WERI-Rb-1 (cell line): ENCODE results near the gene MEGF11.

ENCODE experiments used
- DNase-seq: peaks from one replicate; pipeline ENCODE4 v3.0.0-alpha.2; 2020
- H3K27ac ChIP-seq: fragments of 250-450 bp; sonication (Bioruptor Pico); 2 replicates; pipeline ENCODE4 v1.5.1; 2020; ENCODE audit warnings: mild to moderate bottlenecking, moderate library complexity
- H3K27me3 ChIP-seq: fragments of 250-450 bp; sonication (Bioruptor Pico); 2 replicates; pipeline ENCODE4 v1.5.1; 2021; ENCODE audit warnings: mild to moderate bottlenecking, low read depth, moderate library complexity; ENCODE audit not compliant: insufficient read depth, severe bottlenecking
- H3K36me3 ChIP-seq: fragments of 250-450 bp; sonication (Bioruptor Pico); 2 replicates; pipeline ENCODE4 v1.5.1; 2020; ENCODE audit warnings: mild to moderate bottlenecking, moderate library complexity
- H3K4me3 ChIP-seq: 2 replicates; pipeline ENCODE4 v1.5.1; 2011; ENCODE audit warnings: low read depth, mild to moderate bottlenecking, control low read depth, low read length
- H3K9me3 ChIP-seq: fragments of 250-450 bp; sonication (Bioruptor Pico); 2 replicates; pipeline ENCODE4 v1.5.1; 2021; ENCODE audit warnings: mild to moderate bottlenecking, moderate library complexity; ENCODE audit not compliant: severe bottlenecking
- TF ChIP-seq, protein P1 (sequence below): IDR thresholded peaks from 2 replicates; pipeline ENCODE4 v1.5.1; 2011; ENCODE audit warnings: low read depth, mild to moderate bottlenecking, control low read depth, inconsistent platforms, low read length

The MEGF11 gene

DNA sequence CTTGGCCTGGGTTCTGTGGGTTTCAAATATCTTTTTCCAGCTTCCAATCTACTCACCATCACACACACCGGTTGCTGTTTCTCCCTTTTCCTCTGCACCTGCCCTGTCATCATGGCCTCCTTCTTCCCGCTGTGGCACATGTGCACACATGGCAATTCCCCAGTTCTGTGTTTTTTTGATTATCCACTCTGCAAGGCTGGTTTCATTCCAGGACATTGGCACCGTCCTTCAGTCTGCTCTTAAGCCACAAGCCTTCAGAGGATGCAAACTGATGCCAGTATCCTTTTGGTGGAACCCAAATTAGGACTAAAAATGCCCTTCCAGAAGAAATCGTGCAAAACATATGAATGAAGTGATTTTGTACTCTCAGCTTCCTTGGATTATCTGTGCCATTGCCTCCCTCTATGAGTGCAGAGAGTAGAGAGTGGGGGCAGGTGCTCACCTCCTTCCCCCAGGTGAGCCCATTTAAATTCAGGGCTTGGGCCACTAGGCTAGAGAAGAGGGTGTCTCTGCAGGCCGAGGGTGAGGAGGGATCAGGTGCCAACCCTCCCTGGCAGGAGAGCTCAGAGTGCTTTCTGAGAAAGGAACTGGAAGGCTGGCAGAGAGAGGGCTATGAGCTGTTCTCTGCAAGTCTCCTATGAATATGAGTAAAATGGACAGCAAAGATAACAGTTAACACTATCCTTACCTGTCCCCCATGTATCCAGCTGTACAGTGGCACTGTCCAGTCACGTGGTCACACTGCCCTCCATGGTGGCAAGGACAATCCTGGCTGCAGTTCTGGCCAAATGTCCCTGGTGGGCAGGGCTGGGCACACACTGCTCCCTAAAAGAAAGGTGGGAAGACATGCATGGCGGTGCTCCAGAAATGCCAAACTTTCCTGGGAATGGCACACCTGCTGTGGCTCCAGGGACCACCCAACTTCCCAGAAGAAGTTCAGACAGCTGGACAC, 283.4 kb downstream of the MEGF11 start:
- no peak overlapping the region; the same call in 1 of the 2 replicates for H3K27ac ChIP-seq
- TF ChIP-seq, protein P1, sequence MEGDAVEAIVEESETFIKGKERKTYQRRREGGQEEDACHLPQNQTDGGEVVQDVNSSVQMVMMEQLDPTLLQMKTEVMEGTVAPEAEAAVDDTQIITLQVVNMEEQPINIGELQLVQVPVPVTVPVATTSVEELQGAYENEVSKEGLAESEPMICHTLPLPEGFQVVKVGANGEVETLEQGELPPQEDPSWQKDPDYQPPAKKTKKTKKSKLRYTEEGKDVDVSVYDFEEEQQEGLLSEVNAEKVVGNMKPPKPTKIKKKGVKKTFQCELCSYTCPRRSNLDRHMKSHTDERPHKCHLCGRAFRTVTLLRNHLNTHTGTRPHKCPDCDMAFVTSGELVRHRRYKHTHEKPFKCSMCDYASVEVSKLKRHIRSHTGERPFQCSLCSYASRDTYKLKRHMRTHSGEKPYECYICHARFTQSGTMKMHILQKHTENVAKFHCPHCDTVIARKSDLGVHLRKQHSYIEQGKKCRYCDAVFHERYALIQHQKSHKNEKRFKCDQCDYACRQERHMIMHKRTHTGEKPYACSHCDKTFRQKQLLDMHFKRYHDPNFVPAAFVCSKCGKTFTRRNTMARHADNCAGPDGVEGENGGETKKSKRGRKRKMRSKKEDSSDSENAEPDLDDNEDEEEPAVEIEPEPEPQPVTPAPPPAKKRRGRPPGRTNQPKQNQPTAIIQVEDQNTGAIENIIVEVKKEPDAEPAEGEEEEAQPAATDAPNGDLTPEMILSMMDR, result no peak
- H3K36me3 ChIP-seq, result no peaks in the 10 kb centered on the region
- no peaks in the 10 kb centered on the region for H3K27me3 ChIP-seq
- H3K4me3 ChIP-seq, result no peak overlapping the region
- DNase-seq, result no peak
- H3K9me3 ChIP-seq, result peaks cover 5% of the 10 kb centered on the region

DNA sequence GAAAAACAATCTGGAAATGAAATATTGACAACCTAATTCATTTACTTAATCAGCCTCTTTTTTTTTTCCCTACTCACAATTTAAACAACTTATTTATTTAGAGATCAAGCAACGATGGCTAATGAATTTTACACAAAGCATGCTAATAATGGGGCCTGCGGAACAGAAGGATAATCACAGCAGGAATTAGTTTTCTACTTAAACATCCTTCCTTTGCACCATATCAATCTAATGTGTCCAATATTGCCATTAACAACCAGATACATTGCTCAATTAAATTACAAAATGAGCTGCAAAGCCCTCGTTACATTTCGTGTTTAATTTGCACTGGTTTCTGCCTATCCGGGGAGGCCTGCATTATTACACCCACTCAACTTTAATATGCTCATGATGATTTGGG, 285.0 kb downstream of the MEGF11 start:
- Histone ChIP-seq H3K4me3 (no peak overlapping the region), H3K9me3 (peaks cover 5% of the 10 kb centered on the region), H3K27ac (no peak overlapping the region), H3K36me3 (no peaks in the 10 kb centered on the region), H3K27me3 (no peaks in the 10 kb centered on the region)
- no peak for DNase-seq
- TF ChIP-seq, protein P1, result no peak

DNA sequence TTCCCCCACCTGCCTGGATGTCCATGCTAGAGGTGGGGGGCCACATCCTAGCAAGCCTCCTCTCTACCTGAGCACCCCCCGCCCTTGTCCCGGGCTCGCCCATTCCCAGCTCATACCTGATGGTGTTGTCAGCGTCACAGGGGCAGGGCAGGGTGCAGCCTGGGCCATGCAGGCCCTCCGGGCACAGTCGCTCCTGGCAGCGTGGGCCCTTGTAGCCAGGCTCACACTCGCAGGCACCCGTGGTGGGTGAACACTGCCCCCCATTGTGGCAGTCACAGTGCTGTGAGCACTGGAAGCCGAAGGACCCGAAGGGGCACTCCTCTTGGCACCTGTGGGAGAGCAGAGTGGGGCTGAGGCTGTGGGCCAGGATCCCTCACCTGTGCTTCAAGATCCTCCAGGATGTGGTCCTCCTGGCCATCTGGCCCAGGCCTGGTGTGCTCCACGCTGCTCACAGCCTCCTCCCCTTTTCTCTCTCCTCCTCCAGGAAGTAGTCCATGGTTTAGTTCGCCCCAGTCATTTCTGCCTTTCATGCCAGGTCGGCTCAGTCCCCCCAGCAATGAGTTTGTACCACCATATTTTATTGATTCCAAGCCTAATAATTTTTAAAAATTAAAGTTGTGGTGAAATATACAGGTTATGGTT, 288.6 kb downstream of the MEGF11 start:
- Histone ChIP-seq H3K27me3 (no peaks in the 10 kb centered on the region), H3K9me3 (no peaks in the 10 kb centered on the region), H3K4me3 (no peak overlapping the region), H3K27ac (no peak overlapping the region), H3K36me3 (no peaks in the 10 kb centered on the region)
- TF ChIP-seq, protein P1, result no peak
- DNase-seq, result no peak

DNA sequence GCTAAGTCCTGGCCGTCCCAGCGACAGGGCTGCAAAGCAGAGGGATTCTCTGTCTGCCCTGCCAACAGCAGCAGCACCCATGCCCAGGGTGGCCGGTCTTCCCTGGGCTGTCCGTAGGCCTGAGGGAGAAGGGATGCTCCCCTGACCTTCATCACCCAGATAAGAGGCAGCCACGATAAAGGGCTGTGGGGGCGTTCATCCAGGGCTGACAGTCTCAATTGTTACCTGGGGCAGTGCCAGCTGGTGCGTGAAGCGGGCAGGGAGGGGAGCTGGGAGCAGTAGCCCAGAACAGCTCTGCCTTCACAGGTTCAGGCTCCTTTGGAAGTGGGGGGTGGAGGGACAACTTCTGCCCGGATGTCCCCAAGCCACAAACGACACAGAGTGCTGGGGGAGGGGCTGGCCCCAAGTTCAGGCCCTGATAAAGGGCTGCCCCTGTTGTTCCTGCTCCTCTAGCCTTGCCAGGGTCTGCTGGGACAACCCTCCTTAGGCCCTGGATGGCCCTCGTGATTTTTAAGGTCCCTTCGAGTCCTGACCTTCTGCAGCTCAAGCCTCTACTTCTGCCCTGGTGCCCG, 289.6 kb downstream of the MEGF11 start:
- no peaks in the 10 kb centered on the region for H3K36me3 ChIP-seq
- TF ChIP-seq, protein P1, result no peak
- no peaks in the 10 kb centered on the region for H3K9me3 ChIP-seq
- no peak for DNase-seq
- H3K27ac ChIP-seq, result no peak overlapping the region
- no peaks in the 10 kb centered on the region for H3K27me3 ChIP-seq
- no peak overlapping the region for H3K4me3 ChIP-seq

DNA sequence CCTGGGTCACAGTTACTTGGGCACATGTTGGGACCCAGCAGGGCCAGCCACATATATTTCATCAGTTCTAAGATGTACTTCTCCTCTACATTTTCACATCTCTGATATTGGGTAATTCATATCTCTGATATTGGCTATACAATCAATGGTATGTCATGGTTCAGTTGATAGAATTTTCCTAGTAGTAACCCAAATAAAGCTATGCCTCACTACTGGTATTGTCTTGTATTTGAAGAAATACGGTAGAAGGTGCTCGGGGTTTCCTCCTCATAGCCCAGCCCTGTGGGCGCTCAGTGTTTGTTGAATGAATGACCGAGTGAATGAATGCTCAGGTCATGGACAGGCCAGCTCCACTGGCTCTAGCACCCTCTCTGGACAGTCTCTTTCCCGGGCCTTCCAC, 290.2 kb downstream of the MEGF11 start:
- Histone ChIP-seq H3K36me3 (no peaks in the 10 kb centered on the region), H3K9me3 (no peaks in the 10 kb centered on the region), H3K4me3 (no peak overlapping the region), H3K27ac (no peak overlapping the region), H3K27me3 (no peaks in the 10 kb centered on the region)
- DNase-seq, result no peak
- TF ChIP-seq, protein P1, result no peak
